GM18951 (cell line): ENCODE results near the gene PSMD3.
A peak's percentile ranks its signal among the peaks of the same experiment; 100 is the strongest.

Experiments used
- POLR2A ChIP-seq: IDR thresholded peaks from 4 replicates; pipeline ENCODE4 v1.6.1; 2011; ENCODE audit warnings: mild to moderate bottlenecking; ENCODE audit not compliant: insufficient read length, insufficient read depth; ENCODE audit errors: extremely low read depth
- in situ Hi-C: fragments of 300-500 bp; cut with MboI; formaldehyde crosslinking; loops from one replicate; pipeline ENCODE4 v1.12.0; 2022; ENCODE audit warnings: low sequenced_read_pairs, mixed read lengths, inconsistent platforms; ENCODE audit not compliant: unreplicated experiment

The PSMD3 gene

GRCh38 chr17:39949028-39949427, 31.6 kb upstream of the PSMD3 start:
- TF ChIP-seq POLR2A = no peak
- in situ Hi-C loops = no loop called here

GRCh38 chr17:39950871-39951348, 29.7 kb upstream of the PSMD3 start:
- TF ChIP-seq POLR2A = no peak
- in situ Hi-C loops = no loop called here

GRCh38 chr17:39951924-39952679, 28.5 kb upstream of the PSMD3 start:
- in situ Hi-C loops = no loop called here
- no peak for TF ChIP-seq POLR2A

- peak; percentile 65 for TF ChIP-seq POLR2A
- in situ Hi-C loops = no loop called here
Observed at GRCh38 chr17:39952680-39953470, 27.7 kb upstream of the PSMD3 start.

- TF ChIP-seq POLR2A = no peak
- in situ Hi-C loops = no loop called here
Observed at GRCh38 chr17:39953471-39953888, 27.1 kb upstream of the PSMD3 start.

DNA sequence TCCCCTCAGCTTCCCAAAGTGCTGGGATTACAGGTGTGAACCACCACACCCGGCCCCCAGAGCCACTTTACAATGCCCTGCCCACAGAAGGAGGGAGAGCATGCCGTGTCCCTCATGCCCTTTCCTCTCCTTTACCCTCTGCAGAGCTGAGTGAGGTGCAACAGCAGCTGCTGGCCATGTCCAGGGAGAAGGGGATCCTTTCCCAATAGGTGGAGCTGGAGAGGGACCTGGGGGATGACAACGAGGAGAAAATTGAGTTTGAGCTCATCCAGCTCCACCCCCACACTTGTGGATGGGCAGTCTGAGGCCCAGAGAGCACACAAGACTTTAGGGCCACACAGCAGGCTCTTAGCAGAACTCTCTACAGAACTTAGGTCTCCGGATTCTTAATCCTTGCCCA, 25.7 kb upstream of the PSMD3 start:
- TF ChIP-seq POLR2A = no peak
- in situ Hi-C loops = no loop called here

DNA sequence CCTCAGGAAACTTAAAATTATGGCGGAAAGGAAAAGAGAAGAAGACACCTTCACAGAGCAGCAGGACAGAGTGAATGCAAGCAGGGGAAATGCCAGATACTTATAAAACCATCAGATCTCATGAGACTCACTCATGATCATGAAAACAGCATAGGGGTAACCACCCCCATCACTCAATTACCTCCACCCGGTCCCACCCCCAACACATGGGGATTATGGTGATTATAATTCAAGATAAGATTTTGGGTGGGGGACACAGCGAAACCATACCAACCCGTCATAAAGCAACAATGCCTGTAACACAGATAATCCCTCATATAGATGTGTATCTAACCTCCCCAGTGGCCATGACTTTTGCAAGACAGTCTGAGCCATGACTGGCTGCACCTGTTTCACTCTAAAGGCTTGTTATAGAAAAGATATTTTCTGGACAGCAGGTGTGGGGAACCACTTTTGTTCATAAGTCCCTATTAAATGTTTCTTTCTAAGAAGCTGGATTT, 24.8 kb upstream of the PSMD3 start:
- no peak for TF ChIP-seq POLR2A
- in situ Hi-C loops = no loop called here

DNA sequence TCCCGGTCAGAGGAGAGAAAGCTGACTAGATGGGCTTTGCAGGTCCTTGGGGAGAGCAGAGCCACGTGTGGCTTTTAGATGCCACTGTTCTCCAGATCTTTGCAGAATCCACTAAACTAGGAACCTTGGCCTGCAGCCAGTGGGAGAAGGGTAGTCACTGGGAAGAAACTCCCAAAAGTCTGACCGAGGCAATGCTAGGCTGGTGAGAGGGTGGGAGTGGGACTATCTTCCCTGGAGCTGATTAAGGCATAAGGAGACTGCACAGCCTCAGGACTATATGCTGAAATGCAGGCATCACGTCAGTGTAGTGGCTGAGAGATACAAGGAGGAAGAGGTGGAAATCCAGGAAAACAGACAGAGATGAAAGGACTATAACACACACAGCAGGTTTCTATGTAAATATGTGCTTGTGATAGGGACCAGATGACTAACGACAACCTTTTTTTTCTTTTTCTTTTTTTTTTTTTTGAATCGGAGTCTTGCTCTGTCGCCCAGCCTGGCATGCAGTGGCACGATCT, 20.0 kb upstream of the PSMD3 start:
- in situ Hi-C loops = no loop called here
- no peak for TF ChIP-seq POLR2A

DNA sequence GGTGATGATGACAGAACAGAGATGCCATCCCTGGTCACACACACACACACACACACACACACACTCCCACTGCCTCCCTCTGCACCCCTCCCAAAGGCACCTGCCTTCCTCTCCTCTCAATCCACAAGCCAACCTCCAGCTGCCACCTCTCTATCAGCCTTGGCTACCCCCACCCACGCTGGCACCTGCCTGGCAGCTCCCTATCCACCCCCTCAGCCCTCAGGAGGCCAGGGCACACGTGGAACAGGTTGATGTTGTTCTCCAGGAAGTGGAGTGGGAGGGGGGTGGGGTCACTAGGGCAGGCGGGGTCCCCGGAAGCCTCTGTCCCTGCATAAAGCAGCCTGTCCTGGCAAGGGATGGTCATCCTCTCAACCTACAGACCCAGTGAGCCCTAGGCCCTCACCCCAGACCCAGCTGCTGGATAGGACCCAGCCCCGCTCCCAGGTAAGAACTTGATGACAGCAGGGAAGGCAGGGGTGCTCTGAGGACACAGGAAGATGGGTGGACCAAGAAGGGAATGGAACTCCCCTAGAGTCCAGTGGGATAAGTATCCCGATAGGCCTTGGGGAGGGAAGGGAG, 17.9 kb upstream of the PSMD3 start, which contains the start of gene GSDMA:
Gene GSDMA (plus strand): TSS at position 363 of the 579 bp plus-strand sequence. CDS start 2,684 bp downstream, outside the sequence.
- no peak for TF ChIP-seq POLR2A
- in situ Hi-C loops = no loop called here

GRCh38 chr17:39963829-39964228, 16.8 kb upstream of the PSMD3 start:
- in situ Hi-C loops = no loop called here

GRCh38 chr17:39965017-39965699, 15.4 kb upstream of the PSMD3 start:
- TF ChIP-seq POLR2A = no peak
- in situ Hi-C loops = no loop called here

More at GRCh38 chr17:39963829-39964228, 16.8 kb upstream of the PSMD3 start:
- TF ChIP-seq POLR2A = no peak

DNA sequence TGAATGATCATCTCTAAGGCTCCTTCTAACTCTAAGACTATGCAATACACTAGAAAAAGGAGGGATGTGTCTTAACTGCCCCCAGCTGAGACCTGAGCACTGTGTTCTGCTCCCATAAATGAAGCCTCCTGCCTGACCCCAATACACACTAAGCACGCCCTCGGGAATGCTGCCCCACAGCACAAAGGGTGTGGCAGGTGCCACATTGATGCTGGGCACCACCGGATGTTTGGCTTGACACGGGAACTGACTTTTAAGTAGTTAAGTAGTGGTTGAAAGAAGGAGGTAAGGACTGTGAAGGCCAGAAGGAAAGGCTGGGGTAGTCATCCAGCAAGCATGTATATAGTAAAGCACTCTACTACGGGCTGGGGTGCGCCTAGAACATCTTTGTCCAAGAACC, 13.8 kb upstream of the PSMD3 start:
- TF ChIP-seq POLR2A = no peak

More for the DNA sequence above, 13.8 kb upstream of the PSMD3 start:
- in situ Hi-C loops = no loop called here
